Measurements from ENCODE around the gene ATP6V0B. TPM values are rescaled to one million over a fixed set of nuclear protein-coding genes. Genes with fewer than 3 reads are reported as not detected.

The ATP6V0B gene
- total and polyA plus RNA-seq, 2 of the 4 experiments (the other 2 are of a cell fraction): 72.1 to 169 TPM

DNA sequence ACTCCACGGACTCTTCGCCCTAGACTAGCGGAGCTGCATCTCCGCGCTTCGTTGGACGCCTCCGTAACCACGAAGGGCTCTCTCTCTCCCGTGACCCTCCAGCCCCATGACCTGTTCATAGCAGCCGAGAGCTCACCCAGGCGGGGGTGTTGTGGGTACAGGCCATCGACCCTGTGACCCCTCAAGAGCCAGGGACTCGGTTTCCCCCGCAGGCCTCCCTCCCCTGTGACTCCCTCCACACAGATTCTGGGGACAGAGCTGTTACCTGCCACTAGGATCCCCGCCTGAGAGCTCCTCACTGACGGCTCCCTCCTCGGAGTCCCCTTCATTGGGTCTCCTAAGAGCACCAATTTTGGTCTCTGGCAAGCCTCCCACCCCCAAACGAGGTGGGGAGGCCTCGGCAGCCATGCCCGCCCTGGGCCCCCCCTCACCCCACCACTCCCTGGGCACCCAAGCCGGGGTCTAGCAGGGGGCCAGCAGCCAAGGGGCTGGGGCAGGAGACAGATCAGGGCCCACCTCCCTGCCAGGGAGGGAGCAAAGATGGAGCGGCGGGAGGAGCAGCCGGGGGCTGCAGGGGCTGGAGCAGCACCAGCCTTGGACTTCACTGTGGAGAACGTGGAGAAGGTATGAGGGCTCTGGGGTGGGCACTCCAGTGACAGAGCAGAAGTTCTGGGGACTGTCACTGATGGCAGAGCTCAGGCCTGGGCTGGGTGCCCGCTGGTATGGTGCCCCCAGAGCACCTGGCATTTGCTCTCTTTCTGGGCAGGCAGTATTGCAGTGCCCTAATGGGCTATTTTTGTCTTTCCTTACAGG is 27.5 kb upstream of the ATP6V0B start:
- CTCF ChIA-PET: interaction anchor here (2.1 to 3.5 kb wide), 2 partner anchors 13 to 184 kb away, joined by 10 to 21 read pairs; no protein-coding TSS in a partner anchor
- Histone ChIP-seq H3K18ac (ENCODE audit: low read depth, low read length) (peak overlapping the region; percentile 18; the same call in 1 of the 2 replicates), H3K79me1 (ENCODE audit: low read depth in 1 of 2, low read length in 2 of 2) (peaks cover 13 to 53% of the 10 kb centered on the region in 2 experiments), H3K27me3 (ENCODE audit: control insufficient read depth, insufficient read depth, low read length) (no peaks in the 10 kb centered on the region), H4K5ac (ENCODE audit: low read depth, low read length) (peak overlapping the region; percentile 87), H4K8ac (ENCODE audit: low read depth in 2 of 2, low read length in 2 of 2) (peak overlapping the region; percentile 93 to 99), H2AK5ac (ENCODE audit: low read depth, low read length) (peak overlapping the region; percentile 93), H3K4me1 (ENCODE audit: control insufficient read depth, insufficient read depth, low read length) (peaks cover 15% of the 10 kb centered on the region), H4K20me1 (ENCODE audit: insufficient read depth, low read length) (no peaks in the 10 kb centered on the region), H2AK9ac (replicated peaks; ENCODE audit: low read depth, low read length, poor library complexity) (peak overlapping the region; percentile 98), H3K4me3 (ENCODE audit: insufficient read depth, low read depth, low read length) (peak overlapping the region; percentile 67), H3K23ac (ENCODE audit: low read depth, low read length) (peak overlapping the region; percentile 86; the same call in 1 of the 2 replicates), H2BK5ac (ENCODE audit: low read depth, low read length, poor library complexity, severe bottlenecking) (peak overlapping the region; percentile 98), H2BK20ac (ENCODE audit: low read depth, low read length) (no peak overlapping the region), H2BK15ac (ENCODE audit: low read depth, low read length) (peak overlapping the region; percentile 99; the same call in 1 of the 3 replicates), H3K9me3 (ENCODE audit: control insufficient read depth, insufficient read depth, low read length) (no peaks in the 10 kb centered on the region), H3K27ac (ENCODE audit: insufficient read depth, low read length) (peak overlapping the region; percentile 97), H2BK120ac (ENCODE audit: low read depth, low read length) (peak overlapping the region; percentile 17; the same call in 1 of the 2 replicates), H3K4ac (ENCODE audit: low read depth, low read length) (peak overlapping the region; percentile 83), H3K4me2 (ENCODE audit: low read depth, low read length) (peak overlapping the region; percentile 81), H3K9ac (ENCODE audit: low read depth, low read length) (peak overlapping the region; percentile 96), H2AFZ (replicated peaks; ENCODE audit: low read length, poor library complexity) (peak overlapping the region; percentile 96), H3K9me1 (ENCODE audit: insufficient read depth, low read length) (peaks cover 14% of the 10 kb centered on the region), H3K56ac (ENCODE audit: extremely low read depth, insufficient read depth, low read length) (peak overlapping the region; percentile 95), H3K14ac (replicated peaks; ENCODE audit: low read depth, low read length) (peak overlapping the region; percentile 98), H4K91ac (ENCODE audit: insufficient read depth, low read depth, low read length) (peak overlapping the region; percentile 87; the same call in 1 of the 2 replicates), H3K36me3 (ENCODE audit: control insufficient read depth, insufficient read depth, low read length) (peaks cover 5% of the 10 kb centered on the region)
- WGBS, 2 experiments (ENCODE audit: extremely low coverage in 2 of 2, insufficient read length in 1 of 2): 40% methylated on average over 1 of the region's 27 CpGs; no CpG with 5 or more reads in 1 of the 2 experiments
- in situ Hi-C loops (cut with MboI; ENCODE audit: low sequenced_read_pairs) (no loop called here), intact Hi-C loops (cut with micrococcal nuclease) (loop anchor here (2.0 kb wide), 1 partner anchor 22 kb away; no protein-coding TSS in a partner anchor), dilution Hi-C loops (cut with HindIII; ENCODE audit: low sequenced_read_pairs, unreplicated experiment) (no loop called here)
- DNase-seq: no peak
- TF ChIP-seq, protein P1, sequence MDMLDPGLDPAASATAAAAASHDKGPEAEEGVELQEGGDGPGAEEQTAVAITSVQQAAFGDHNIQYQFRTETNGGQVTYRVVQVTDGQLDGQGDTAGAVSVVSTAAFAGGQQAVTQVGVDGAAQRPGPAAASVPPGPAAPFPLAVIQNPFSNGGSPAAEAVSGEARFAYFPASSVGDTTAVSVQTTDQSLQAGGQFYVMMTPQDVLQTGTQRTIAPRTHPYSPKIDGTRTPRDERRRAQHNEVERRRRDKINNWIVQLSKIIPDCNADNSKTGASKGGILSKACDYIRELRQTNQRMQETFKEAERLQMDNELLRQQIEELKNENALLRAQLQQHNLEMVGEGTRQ (IDR thresholded peaks at IDR 0.05; ENCODE audit: low read depth, low read length): no peak
- 0 out of 2 replicates have a peak, but pooled peaks have one; percentile 0 for ATAC-seq (ENCODE audit: low read depth)
- BruUV-seq (replicated peaks): no TSS peak
- POLR2A ChIA-PET (ENCODE audit: unreplicated experiment): no interaction called here

Measured in IMR-90 (cell line).